ENCODE data around the gene USP2. TPM values are rescaled to one million over a fixed set of nuclear protein-coding genes. Genes with fewer than 3 reads are reported as not detected.

The USP2 gene
- total and polyA plus RNA-seq, 2 of the 8 experiments (the other 6 are each of a cell fraction or from before 2014, with no cell fraction given), result 2.2 to 6.9 TPM

DNA sequence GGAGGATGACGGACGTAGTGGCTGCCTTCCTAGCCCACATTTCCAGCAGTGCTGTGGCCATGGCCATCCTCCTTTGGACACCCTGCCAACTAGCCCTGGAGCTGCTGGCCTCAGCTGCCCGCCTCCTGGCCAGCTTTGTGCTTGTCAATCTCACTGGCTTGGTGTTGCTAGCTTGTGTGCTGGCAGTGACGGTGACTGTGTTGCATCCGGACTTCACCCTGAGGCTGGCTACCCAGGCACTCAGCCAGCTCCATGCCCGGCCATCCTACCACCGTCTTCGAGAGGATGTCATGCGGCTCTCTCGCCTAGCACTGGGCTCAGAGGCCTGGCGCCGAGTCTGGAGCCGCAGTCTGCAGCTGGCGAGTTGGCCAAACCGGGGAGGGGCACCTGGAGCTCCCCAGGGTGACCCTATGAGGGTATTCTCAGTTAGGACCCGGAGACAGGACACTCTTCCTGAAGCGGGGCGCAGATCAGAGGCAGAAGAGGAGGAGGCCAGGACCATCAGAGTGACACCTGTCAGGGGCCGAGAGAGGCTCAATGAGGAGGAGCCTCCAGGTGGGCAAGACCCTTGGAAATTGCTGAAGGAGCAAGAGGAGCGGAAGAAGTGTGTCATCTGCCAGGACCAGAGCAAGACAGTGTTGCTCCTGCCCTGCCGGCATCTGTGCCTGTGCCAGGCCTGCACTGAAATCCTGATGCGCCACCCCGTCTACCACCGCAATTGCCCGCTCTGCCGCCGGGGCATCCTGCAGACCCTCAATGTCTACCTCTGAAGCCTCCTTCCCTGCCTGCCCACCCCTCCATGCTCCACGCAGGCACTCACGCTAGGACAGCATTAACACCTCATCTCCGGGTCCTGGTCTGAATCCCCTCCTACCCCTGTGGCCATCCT is 45.6 kb downstream of the USP2 start (continued):
- TF ChIP-seq POU5F1 (IDR thresholded peaks at IDR 0.05; ENCODE audit: low read depth, low read length) (no peak), TAF1 (IDR thresholded peaks at IDR 0.05; ENCODE audit: low read depth, low read length) (no peak), SP1 (IDR thresholded peaks at IDR 0.05; ENCODE audit: low read depth, low read length) (no peak), PHF8 (conservative IDR thresholded peaks at IDR 0.05; ENCODE audit: low read depth, low read length) (no peak), EGR1 (IDR thresholded peaks at IDR 0.05; ENCODE audit: borderline replicate concordance, low read depth, low read length) (no peak), ZNF274 (IDR thresholded peaks at IDR 0.05; ENCODE audit: borderline replicate concordance, extremely low read depth, low read length) (no peak), KDM5A (IDR thresholded peaks at IDR 0.05; ENCODE audit: low read length) (no peak), SIRT6 (IDR thresholded peaks at IDR 0.05; ENCODE audit: low read length) (no peak), EP300 (IDR thresholded peaks at IDR 0.05; ENCODE audit: borderline replicate concordance in 1 of 2, low read depth in 2 of 2, low read length in 2 of 2) (no peak), TEAD4 (IDR thresholded peaks at IDR 0.05; ENCODE audit: low read depth, low read length) (no peak)
